Measurements from ENCODE around the gene IDUA.
"Not testable (repeated sequence)": the region's sequence is repeated elsewhere in the genome, so short reads cannot be mapped to it uniquely, and the experiment has no call there.

IDUA gene

DNA sequence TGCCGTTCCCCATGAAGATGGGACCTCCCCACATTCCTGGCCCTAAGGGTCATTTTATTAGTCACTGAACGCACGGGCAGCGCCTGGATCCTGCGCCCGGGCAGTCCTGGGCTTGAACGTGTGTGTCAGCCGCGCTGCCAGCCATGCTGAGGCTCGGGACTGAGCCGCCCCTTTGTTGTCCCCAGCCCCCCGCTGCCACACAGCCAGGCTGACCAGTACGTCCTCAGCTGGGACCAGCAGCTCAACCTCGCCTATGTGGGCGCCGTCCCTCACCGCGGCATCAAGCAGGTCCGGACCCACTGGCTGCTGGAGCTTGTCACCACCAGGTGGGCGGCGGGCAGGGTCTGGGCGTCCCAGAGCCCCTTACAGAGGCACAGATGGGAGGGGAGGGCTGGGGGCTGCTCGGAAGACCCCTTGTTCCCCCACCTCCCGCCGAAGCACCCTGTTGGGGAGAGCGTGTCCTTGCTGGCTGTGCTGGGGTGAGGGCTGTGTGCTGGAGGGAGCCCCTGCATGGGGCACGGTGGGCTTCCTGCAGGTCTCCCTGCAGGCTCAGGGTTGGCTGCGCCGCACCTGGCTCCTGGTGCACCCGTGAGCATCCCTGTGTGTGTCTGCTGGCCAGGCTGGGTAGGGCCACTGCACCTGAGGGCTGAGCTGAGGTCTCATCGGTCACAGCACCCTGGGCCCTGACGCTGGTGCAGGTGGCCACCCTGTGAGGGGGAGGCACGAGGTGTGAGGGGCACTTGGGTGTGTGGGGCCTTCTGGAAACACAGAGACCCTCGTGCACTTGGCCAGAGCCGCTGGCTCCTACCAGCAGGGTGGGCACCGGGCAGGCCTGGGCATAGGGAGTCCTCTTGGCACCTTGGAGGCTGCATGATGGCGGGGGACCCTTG lies 1.0 kb downstream of the IDUA start:
- peak; percentile 93 for DNase-seq (ENCODE audit: low spot score)

DNA sequence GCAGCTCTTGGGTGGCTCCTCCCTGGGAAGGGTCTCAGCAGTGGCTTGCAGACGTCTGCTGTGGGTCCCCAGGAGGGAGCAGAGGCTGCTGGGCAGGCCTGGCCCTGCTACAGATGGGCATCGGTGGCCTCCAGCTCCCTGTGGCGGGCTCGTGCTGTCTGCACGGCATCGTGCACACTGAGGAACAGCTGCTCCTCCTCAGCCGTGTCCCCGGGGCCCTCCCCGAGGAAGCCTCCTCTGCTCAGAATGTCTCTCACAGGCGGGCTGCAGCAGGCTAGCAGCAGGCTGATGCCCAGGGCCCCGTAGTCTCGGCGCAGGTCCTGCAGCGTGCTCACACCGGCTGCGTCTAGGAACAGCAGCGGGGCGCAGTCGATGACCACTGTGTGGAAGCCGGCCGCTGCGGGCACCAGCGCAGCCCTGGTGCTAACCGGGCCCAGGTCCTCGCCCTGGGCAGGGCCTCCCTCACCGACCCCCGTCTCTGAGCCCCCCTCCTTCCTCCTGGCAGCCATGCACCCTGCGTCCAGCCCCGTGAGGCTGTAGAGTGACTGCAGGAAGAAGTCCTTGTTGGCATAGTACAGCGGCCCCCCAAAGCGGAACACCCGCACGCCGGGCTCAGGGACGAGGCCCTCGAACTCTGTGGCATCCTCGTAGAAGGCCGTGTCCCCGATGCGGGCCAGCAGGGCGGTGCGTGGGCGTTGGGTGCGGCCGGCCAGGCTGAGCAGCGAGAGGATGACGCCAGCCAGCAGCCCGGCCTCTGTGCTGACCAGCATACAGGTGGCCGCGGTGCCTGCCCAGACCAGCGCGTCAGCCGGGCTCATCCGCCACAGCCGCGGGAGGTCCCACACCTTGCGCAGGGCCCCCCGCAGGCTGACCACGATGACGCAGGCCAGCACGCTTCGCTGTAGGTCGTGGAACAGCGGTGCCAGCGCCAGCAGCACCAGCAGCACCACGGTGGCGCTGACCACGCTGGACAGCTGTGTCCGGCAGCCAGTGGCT lies 2.2 kb downstream of the IDUA start:
- no peak for DNase-seq (ENCODE audit: low spot score)

DNA sequence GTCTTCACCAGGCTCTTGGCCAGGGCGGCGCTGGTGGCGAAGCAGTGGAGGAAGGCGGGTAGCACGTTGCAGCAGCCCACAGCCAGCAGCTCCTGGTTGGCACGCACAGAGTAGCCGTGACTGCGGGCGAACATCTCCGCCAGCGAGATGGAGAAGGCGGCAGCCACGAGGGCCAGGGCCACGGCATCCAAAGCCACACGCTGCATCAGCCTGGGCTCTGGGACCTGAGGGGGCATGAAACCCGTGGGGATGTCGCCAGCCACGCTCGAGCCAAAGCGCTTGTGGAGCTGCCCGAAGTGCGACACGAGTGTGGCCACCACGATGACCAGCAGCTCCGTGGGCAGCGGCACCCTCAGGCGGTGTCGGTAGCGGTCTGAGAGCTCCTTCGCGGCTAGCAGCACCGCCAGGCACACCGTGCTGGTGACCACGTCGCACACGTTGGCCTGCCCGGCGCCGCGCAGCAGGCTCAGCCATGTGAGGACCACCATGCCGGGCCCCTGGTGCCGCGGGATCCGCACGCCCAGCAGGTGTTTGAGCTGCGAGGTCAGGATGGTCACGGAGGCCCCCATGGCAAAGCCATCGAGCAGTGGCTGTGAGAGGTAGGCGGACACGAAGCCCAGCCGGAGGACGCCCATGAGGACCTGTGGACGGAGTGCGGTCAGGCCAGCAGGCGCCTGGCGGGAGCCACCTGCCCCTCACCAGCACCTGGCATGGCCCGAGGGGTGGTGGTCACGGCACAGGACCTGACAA lies 3.1 kb downstream of the IDUA start:
- no peak for DNase-seq (ENCODE audit: low spot score)

DNA sequence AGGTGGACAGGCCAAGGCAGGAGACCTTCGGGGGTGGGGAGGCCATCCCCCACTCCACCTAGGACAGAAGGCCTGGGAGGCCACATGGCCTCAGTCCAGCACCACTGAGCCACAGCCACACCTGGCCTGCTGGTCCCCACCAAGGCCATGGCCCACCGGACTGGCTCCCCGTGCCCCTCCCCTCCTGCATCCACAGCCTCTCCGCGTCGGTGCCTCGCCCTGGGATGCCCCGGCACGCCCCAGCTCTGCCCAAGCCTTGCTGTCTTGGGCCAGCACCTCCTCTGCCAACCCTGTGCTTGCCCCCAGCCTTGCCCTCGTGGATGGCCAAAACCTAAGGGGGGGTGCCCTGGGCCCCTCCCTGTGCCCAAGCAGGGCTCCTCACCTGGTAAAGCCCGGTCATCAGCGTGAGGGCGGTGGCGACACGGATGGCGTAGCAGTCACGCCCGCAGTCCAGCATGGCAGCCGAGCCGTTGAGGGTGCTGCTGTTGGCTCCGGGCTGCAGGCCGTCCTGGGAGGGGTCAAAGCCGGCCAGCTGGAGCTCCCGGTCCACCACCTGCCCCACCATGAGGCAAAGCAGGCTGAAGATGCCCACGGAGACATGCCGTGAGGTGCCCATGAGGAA lies 4.0 kb downstream of the IDUA start:
- no peak for DNase-seq (ENCODE audit: low spot score)

DNA sequence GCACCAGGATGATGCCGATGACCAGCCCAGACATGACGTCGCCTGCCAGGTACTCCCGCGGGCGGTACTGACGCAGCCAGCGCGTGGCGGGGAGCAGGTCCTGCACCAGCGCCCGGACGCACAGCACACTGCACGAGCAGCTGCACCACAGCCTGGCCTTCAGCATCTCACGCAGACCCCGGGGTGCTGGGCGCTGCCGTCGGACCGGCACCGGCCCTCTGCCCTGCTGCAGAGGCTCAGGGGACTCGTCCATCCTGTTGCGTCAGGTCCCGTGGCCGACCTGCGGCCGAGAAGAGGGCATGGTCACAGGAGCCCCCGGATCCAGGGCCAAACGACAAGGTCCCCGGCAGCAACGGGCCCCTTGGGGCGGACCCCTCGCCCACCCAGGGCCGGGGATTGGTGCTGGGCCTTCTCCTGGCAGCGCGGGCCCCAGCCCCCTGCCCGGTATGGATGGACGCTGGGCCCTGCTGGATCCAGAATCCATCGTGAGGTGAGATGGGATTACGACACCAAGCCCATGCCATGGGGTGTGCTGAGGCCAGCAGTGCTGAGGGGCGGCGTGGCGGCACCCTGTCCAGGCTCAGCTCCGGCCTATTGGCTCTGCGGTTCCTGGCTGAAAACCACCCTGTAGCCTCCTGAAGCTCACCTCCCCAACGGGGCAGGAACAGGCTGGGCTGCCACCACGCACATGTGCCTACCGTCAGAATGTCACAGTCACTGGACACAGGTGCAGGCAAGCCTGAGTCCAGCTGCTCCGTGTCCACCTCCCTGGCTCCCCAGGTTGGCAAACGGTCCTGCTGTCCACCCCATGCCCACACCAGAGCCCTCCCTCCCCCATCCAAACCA lies 4.8 kb downstream of the IDUA start:
- DNase-seq (ENCODE audit: low spot score), result no peak

DNA sequence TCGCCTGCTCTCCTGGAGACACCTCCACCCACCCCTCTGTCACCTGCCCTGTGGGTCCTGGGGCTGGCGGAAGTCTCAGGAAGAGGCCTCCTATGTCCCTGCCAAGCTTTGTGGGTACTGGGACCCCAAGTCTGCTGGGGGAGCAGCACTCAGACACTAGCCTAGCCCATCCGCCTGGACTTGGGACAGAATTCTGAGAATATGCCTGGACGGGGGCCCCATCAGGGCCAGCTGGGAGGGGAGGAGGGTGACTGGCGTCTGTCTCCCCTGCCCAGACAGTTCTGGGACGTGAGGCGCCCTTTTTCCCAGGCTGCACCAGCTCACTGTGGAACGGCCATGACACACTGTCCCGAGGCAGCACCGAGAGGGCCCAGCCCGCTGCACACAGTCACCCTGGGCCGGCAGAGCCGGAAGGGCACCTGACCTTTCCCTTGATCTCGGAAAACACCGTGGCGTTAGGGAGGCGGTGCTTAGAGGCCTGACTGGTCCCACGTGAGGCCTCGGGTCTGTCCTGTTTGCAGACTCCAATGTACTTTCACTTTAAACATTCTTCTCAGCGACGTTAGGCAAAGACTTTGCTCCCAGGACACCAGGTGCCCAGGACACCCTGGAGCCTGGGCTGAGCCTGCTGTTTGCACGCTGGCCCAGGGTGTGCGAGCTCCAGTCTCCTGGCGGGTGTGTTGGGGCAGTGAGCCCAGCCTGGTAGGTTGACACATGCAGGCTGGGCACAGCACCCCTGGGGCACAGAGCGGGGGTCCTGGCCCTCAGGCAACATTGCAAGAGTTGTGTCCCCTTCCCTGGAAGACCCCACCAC lies 5.7 kb downstream of the IDUA start:
- peak; percentile 96 for DNase-seq (ENCODE audit: low spot score)

DNA sequence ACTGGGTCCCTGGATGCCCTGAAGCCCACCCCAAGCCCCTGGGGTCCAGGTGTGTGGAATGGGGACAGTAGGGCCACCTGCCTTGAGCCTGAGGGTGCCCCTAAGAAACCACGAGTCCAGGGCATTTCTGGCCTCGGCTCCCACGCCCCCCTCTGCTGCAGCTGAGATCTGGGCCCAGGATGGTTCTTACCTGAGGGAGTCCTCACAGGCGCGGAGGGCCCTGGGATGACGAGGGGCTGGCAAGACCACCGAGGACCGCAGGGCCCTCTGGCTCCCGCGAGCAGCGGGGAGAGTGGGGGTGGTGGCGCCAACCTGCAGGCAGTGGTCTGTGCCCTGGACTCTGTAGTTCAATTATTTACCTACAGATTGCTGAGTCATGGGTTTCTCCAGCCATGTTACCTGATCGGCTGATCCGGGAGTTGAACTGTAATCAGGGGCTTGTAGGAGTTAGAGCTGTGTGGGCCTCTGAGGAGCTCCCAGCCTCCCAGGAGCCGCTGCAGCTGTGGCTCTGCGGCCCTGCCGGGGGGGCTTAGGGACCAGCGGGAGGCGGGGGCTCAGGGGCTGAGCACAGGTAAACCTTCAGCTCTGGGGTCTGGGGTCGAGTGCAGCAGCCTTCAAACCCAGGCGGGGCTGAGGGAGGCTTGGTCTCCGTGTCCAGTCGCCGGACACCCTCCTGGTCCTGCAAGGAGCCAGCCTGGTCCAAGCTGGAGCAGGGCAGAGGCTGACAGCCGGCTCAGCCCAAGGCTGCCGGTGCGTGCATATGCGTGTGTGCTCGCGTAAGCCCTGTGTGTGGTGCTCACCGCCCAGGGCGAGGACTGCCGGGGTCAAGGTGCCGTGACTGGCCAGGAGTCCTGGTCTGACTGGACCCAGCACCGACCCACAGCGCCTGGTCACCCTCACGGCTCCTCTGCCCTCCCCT lies 6.5 kb downstream of the IDUA start, which contains the start of gene SLC26A1:
Gene SLC26A1, minus strand, starts transcription at position 294 of the 919 bp plus-strand sequence. CDS start 1,701 bp downstream, outside the sequence.
- DNase-seq (ENCODE audit: low spot score), result peak; percentile 88

DNA sequence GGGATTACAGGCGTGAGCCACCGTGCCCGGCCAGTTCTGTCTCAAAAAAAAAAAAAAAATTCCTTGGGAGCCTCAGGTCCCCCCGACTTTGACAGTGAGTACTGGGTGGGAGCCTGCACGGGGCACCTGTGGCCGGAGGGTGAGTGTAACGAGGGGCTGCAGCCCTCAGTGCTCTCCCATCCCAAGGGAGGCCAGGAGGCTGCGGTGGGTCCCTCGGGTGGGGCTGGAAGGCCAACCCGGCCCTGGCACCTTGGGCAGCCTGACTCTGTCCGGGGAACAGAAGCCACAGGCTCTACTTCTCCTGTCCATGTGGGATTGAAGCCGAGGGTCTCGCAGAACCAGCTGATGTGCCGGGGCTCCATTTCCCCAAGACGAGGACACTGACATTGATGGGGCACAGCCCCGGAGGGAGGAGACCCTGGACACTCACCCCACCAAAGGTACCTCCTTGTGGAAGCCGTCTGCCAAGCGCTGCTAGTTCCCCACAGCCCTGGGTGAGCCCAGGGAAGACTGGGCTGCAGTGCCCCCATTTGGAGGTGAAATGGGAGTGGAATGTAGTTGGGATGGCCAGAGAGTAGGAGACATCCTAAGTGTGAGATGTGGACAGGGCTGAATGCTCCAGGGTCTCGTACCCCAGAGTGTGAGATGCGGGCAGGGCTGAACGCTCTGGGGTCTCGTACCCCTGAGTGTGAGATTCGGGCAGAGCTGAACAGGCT lies 8.6 kb downstream of the IDUA start:
- DNase-seq (ENCODE audit: low spot score), result no peak

DNA sequence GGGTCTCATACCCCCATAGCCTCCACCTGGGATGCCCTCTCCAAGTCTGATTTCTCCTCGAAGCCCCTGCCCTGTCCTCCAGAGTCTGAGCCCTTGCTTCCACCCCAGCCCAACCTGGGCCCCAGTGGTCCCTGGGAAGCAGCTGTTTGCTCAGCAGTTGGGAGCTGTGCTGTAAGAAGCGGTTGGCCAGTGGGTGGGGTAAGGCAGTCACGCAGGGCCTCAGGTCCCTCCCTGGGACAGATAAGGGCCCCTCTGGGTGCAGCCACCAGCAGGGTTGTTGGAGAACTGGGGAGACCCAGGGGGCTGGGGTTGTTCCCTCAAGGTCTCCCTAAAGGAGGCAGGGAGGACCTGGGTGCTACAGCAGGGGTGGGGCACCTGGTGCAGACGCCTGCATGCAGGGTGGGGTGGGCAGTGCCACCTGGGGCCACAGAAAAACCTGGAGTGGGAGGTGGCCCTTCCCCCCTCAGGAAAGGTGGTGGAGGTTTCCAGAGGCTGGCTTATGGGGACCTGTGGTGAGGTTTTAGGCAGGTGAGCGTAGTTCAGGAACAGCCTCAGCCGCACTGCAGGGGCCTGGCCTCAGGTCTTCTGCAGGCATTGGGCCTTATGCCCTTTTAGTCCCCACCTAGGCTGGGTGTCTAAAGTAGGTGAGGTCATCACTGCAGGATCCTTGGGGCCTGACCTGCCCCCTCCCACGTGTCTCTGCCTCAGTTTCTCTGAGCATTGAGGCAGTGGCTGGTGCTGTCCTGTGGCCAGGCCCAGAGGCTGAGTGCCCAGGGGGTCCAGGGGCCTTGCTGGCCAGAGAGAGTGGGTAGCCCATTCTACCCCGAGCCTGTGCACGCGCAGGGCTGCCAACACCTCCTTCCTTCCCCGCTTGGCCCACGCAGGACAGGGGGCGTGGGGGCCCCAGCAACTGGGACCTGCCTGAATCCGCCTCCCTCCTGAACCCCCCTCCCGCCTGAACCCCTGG lies 9.5 kb downstream of the IDUA start:
- DNase-seq (ENCODE audit: low spot score), result no peak

DNA sequence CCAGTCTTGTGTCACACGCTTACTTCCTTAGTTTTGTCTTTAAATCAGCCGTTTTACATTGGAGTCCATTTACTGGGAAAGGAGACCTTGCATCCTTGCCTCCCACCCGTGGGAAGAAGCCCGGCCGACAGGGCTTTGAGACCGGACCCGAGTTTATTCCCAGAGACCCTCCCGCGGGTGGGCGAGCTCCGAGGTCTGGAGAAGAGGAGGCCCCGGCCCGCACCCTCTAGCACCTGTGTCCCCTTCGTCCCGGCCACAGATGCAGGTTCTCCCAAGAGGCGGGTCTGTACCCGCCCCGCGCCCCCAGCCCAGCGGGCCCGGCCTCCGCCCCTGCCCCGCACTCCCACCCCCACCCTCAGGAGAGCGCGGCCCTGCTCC lies 10.1 kb downstream of the IDUA start:
- DNase-seq (ENCODE audit: low spot score), result no peak

DNA sequence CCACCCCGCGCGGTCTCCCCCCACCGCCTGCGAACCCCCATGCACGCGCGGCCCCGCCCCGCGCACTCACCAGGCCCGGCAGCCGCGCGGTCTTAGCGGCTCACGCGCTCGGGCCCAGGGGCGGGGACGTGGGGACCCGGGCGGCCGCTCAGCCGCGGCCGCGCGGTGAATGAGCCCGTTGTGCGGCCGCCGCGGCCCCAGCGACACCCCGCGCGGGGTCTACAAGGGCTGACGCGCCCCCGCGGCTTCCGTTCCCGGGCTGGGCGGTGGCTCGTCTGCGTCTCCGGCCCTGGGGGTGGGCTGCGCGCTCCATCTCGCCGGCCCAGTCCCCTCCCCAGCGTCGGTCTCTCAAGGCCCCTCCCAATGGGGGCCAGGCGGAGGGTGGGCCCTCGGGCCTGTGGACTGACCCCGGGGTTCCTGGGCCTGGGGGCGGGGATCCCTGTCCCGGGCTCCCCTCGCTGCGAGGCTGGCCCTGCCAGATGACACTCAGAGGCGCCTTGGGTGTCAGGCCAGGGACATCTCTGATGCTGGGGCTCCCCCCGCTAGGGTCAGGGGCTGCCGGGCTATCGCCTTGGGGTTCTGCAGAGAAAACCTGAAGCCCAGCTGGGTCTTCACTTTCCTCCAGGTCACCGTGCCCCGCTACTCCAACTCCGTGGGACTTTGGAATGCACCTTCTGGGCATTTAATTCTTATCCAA lies 10.7 kb downstream of the IDUA start:
- DNase-seq (ENCODE audit: low spot score), result no peak

DNA sequence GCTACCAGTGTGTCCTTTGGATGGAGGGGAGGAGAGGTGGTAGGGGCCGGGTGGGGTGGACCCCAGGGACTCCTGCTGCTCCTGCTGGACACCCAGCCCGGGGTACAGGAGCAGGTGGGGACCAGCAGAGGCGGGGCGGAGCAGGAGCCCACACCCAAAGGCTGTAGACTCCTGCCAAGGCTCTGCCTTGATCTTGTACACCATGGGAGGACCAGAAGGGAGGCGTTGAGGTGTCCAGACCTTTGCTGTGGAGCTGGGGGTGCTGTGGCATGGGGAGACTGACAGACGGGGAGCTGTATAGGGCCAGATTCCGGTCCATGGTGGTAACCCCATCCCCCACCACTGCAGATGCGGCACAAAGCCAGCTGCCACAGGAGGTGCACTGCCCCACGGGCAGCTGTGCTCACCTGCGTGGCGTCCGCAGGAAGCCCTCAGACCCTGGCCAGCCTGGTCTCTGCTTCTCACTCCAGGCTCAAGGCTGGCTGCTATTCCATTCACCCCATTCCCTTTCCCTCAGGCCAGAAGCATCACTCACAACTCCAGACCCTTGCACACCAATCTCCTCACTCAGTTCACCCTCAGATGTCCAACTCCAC lies 11.3 kb downstream of the IDUA start:
- no peak for DNase-seq (ENCODE audit: low spot score)

DNA sequence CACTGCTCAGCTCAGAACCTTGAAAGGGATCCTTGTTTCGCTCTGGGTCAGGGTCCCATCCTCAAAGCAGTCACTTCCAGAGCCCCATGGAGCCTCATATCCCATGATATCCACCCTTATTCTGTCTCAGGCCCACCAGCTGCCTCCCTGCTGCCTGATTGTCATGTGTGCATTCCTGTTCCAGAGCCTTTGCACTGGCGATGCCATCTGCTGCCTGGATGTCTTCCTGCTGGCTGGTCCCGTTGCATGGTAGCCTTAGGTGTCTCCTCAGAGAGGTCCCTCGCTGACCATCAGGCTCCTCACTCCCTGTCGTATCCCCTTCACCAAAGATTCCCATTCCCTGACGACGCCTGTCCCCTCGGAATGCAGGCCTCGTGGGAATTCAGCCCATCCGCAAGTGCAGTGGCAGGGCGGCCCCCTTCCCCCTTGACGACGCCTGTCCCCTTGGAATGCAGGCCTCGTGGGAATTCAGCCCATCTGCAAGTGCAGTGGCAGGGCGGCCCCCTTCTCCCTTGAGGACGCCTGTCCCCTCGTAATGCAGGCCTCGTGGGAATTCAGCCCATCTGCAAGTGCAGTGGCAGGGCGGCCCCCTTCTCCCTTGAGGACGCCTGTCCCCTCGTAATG lies 12.5 kb downstream of the IDUA start:
- not testable (repeated sequence) for DNase-seq (ENCODE audit: low spot score)

DNA sequence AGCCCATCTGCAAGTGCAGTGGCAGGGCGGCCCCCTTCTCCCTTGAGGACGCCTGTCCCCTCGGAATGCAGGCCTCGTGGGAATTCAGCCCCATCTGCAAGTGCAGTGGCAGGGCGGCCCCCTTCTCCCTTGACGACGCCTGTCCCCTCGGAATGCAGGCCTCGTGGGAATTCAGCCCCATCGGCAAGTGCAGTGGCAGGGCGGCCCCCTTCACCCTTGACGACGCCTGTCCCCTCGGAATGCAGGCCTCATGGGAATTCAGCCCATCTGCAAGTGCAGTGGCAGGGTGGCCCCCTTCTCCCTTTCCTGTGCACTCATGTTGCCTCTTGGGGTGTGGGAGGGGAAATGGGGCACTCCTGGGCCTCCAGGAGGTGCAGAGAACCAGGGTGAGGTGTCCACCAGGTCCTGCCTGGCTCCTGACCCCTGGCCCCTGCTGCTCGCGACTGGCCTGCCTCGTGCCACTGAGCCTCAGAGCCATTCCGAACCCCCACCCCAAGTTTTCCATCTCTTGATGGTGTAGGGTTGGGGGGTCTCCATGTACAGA lies 13.1 kb downstream of the IDUA start:
- no peak for DNase-seq (ENCODE audit: low spot score)

DNA sequence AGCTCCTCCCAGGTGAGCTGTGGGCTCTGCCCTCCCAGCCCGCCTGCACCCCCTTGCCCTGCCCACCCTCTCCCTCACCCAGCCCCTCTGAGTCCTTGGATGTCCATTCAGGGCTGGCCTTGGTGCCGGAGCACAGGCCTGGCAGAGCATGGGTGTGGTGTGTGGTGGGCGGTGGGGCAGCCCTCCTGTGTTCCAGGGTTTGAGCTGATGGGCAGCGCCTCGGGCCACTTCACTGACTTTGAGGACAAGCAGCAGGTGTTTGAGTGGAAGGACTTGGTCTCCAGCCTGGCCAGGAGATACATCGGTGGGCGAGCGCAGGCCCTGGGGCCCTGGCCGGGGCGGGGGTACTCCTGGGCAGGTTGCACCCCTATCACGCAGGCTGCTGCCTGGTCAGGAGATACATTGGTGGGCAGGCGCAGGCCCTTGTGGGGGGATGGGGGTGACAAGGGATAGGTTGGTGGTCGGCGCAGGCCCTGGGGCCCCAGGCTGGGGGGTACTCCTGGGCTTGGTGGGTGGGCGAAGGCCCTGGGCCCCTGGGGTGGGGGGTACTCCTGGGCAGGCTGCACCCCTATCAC lies 13.9 kb downstream of the IDUA start:
- DNase-seq (ENCODE audit: low spot score), result no peak
